K562 (cell line): ENCODE measurements around the gene IQSEC3.

Source experiments
- ILF3 ChIP-seq: fragments of 450-650 bp; IDR thresholded peaks from 2 replicates; pipeline ENCODE4 v1.6.1; 2018; ENCODE audit warnings: antibody characterized with exemption, mild to moderate bottlenecking, moderate library complexity, borderline replicate concordance
- MAX ChIP-seq: sonication (generic); formaldehyde crosslinking; IDR thresholded peaks from 2 replicates; pipeline ENCODE4 v1.9.0; 2022; ENCODE audit warnings: mild to moderate bottlenecking, missing genetic modification reagents
- NR2C2 ChIP-seq, 2 experiments: fragments of 200-800 bp in 1 of 2; sonication (Bioruptor generic) in 1 of 2; sonication (generic) in 1 of 2; formaldehyde crosslinking in 1 of 2; IDR thresholded peaks; 2 replicates each; pipeline versions ENCODE4 v1.6.1 to v1.8.0; 2016 to 2022; ENCODE audit warnings: mild to moderate bottlenecking in 1 of 2, missing compliant biosample characterization in 1 of 2, missing genetic modification characterization in 1 of 2, missing genetic modification reagents in 1 of 2
- PBX2 ChIP-seq, 2 experiments: IDR thresholded peaks in 1 of 2; conservative IDR thresholded peaks in 1 of 2; 2 replicates each; pipeline ENCODE4 v1.6.1; 2016; ENCODE audit warnings: low read depth in 2 of 2, mild to moderate bottlenecking in 1 of 2, missing compliant biosample characterization in 1 of 2, missing genetic modification characterization in 1 of 2, moderate library complexity in 1 of 2
- POLR2A ChIP-seq: fragments of 450-650 bp; conservative IDR thresholded peaks from 2 replicates; pipeline ENCODE4 v1.6.1; 2016
- SMARCE1 ChIP-seq: fragments of 450-650 bp; IDR thresholded peaks from 2 replicates; pipeline ENCODE4 v1.7.1; 2016; ENCODE audit warnings: mild to moderate bottlenecking
- ZKSCAN1 ChIP-seq: fragments of 150-350 bp; IDR thresholded peaks from 2 replicates; pipeline ENCODE4 v1.6.1; 2016; ENCODE audit warnings: low read depth, low read length
- ZSCAN29 ChIP-seq: fragments of 450-650 bp; IDR thresholded peaks from 2 replicates; pipeline ENCODE4 v1.6.1; 2017
- TF ChIP-seq, protein P1 (sequence below), 3 experiments: IDR thresholded peaks in 2 of 3; conservative IDR thresholded peaks in 1 of 3; 2 replicates each; pipeline ENCODE4 v1.5.1; 2011 to 2012; ENCODE audit warnings: low read length in 3 of 3, mild to moderate bottlenecking in 3 of 3, control low read depth in 2 of 3, improper control_type of control experiment in 1 of 3, inconsistent platforms in 1 of 3, low read depth in 1 of 3, mixed read lengths in 1 of 3, moderate library complexity in 1 of 3; ENCODE audit not compliant: insufficient read depth in 2 of 3

DNA sequence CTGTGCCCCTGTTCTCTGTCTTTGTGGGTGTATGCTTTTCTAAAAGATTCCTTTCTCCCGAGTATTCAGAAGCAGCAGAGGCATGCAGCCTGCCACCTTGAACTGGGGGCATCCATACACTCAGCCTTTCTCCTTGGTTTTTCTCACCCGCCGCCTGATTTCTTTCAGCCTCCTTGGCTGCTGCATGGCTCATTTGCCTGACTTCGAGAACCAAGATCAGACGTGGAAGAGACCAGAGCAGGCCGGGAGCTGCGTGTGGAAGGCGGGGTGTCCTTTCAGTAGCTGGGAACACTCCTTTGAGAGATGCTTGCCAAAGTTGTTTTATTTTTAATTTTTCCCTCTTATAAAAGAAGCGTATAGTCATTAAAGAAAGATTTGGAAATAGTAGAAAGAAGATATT, 94.3 kb downstream of the IQSEC3 start:
- no peak for TF ChIP-seq ZKSCAN1
- no peak for TF ChIP-seq POLR2A
- TF ChIP-seq, protein P1, sequence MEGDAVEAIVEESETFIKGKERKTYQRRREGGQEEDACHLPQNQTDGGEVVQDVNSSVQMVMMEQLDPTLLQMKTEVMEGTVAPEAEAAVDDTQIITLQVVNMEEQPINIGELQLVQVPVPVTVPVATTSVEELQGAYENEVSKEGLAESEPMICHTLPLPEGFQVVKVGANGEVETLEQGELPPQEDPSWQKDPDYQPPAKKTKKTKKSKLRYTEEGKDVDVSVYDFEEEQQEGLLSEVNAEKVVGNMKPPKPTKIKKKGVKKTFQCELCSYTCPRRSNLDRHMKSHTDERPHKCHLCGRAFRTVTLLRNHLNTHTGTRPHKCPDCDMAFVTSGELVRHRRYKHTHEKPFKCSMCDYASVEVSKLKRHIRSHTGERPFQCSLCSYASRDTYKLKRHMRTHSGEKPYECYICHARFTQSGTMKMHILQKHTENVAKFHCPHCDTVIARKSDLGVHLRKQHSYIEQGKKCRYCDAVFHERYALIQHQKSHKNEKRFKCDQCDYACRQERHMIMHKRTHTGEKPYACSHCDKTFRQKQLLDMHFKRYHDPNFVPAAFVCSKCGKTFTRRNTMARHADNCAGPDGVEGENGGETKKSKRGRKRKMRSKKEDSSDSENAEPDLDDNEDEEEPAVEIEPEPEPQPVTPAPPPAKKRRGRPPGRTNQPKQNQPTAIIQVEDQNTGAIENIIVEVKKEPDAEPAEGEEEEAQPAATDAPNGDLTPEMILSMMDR (IDR thresholded peaks at IDR 0.05 in 2 of 3, conservative IDR thresholded peaks at IDR 0.05 in 1 of 3; ENCODE audit: insufficient read depth in 2 of 3, low read depth in 1 of 3, low read length in 3 of 3), result no peak
- no peak for TF ChIP-seq PBX2 (CRISPR knock-in tag; IDR thresholded peaks at IDR 0.05; ENCODE audit: low read depth)
- TF ChIP-seq PBX2 (tag; conservative IDR thresholded peaks at IDR 0.05; ENCODE audit: low read depth), result no peak
- TF ChIP-seq ZSCAN29, result no peak
- TF ChIP-seq ILF3, result no peak
- TF ChIP-seq SMARCE1, result no peak
- no peak for TF ChIP-seq NR2C2 (CRISPR knock-in tag; IDR thresholded peaks at IDR 0.05)
- no peak for TF ChIP-seq NR2C2 (tag; IDR thresholded peaks at IDR 0.05)
- no peak for TF ChIP-seq MAX (CRISPR knock-in tag)
